B cell (primary cell): Measurements from ENCODE around the gene DPY19L1. TPM values are rescaled to one million over a fixed set of nuclear protein-coding genes. Genes with fewer than 3 reads are reported as not detected.
"Not testable (repeated sequence)": the region's sequence is repeated elsewhere in the genome, so short reads cannot be mapped to it uniquely, and the experiment has no call there.

Source experiments
- ATAC-seq: fragments of 200-7000 bp; cut with Tn5 transposase; one replicate; pipeline ENCODE4 v1.10.0; 2021; ENCODE audit warnings: low read depth, mild to moderate bottlenecking, moderate number of reproducible peaks, moderate library complexity
- CTCF ChIA-PET: fragments of 350-600 bp; sonication (Branson Sonifier 250); formaldehyde crosslinking; loops from one replicate; lab custom pipeline; 2021; ENCODE audit warnings: antibody characterized with exemption, inconsistent platforms; lab: Charles Lee
- POLR2A ChIA-PET: fragments of 350-600 bp; sonication (Branson Sonifier 250); formaldehyde crosslinking; loops from one replicate; lab custom pipeline; 2021; ENCODE audit warnings: antibody characterized with exemption; lab: Charles Lee
- DNase-seq: peaks from one replicate; pipeline ENCODE4 v3.0.0; 2013
- H2AFZ ChIP-seq: 2 replicates; pipeline ENCODE4 v1.6.1; 2012; ENCODE audit warnings: mild to moderate bottlenecking, low read depth, low read length; ENCODE audit not compliant: insufficient read depth, poor library complexity, severe bottlenecking
- H3K27ac ChIP-seq, 2 donors: 1 replicate in 1 of 2; 2 replicates in 1 of 2; pipeline ENCODE4 v1.5.1; 2012 to 2013; ENCODE audit warnings: low read length in 2 of 2, mild to moderate bottlenecking in 2 of 2, moderate library complexity in 1 of 2
- H3K27me3 ChIP-seq, 4 experiments: fragments of 200-600 bp in 1 of 4; sonication (generic) in 1 of 4; replicated peaks in 1 of 4; 1 replicate in 2 of 4; 2 replicates in 2 of 4; pipeline versions ENCODE4 v1.6.1 to v1.7.0; 2013 to 2016; ENCODE audit warnings: low read length in 3 of 4, mild to moderate bottlenecking in 2 of 4, mixed read lengths in 1 of 4, moderate library complexity in 1 of 4; ENCODE audit not compliant: insufficient read depth in 4 of 4, control insufficient read depth in 3 of 4; ENCODE audit errors: control extremely low read depth in 1 of 4
- H3K36me3 ChIP-seq, 2 experiments: replicated peaks in 1 of 2; 1 replicate in 1 of 2; 2 replicates in 1 of 2; pipeline versions ENCODE4 v1.6.1 to v1.7.1; 2013; ENCODE audit warnings: low read length in 1 of 2; ENCODE audit not compliant: insufficient read depth in 2 of 2, control insufficient read depth in 1 of 2; ENCODE audit errors: control extremely low read depth in 1 of 2, extremely low read depth in 1 of 2
- H3K4me1 ChIP-seq, 2 donors: fragments of 200-600 bp in 1 of 2; sonication (generic) in 1 of 2; 1 replicate in 1 of 2; 2 replicates in 1 of 2; pipeline versions ENCODE4 v1.5.1 to v1.6.1; 2013 to 2017; ENCODE audit warnings: low read length in 2 of 2; ENCODE audit not compliant: control insufficient read depth in 2 of 2, insufficient read depth in 2 of 2
- H3K4me2 ChIP-seq: replicated peaks from 2 replicates; pipeline ENCODE3; 2012; ENCODE audit warnings: mild to moderate bottlenecking, low read depth, low read length; ENCODE audit not compliant: poor library complexity, severe bottlenecking
- H3K4me3 ChIP-seq, 5 experiments: fragments of 200-600 bp in 1 of 5; sonication (generic) in 1 of 5; 1 replicate in 3 of 5; 2 replicates in 2 of 5; pipeline versions ENCODE4 v1.5.1 to v1.7.0; 2011 to 2016; ENCODE audit warnings: low read length in 4 of 5, mild to moderate bottlenecking in 4 of 5, low read depth in 2 of 5, control low read depth in 1 of 5, moderate library complexity in 1 of 5; ENCODE audit not compliant: insufficient read depth in 1 of 5; ENCODE audit errors: control extremely low read depth in 1 of 5, extremely low read depth in 1 of 5
- H3K79me2 ChIP-seq: fragments of 200-600 bp; sonication (generic); one replicate; pipeline ENCODE4 v1.6.0; 2016; ENCODE audit warnings: low read length; ENCODE audit not compliant: control insufficient read depth, insufficient read depth
- H3K9ac ChIP-seq: fragments of 200-600 bp; sonication (generic); 2 replicates; pipeline ENCODE4 v1.6.1; 2017; ENCODE audit warnings: mild to moderate bottlenecking, low read length, moderate library complexity
- H3K9me3 ChIP-seq, 3 donors: one replicate each; pipeline versions ENCODE4 v1.6.1 to v1.7.1; 2013; ENCODE audit warnings: low read length in 2 of 3; ENCODE audit not compliant: control insufficient read depth in 2 of 3, insufficient read depth in 1 of 3; ENCODE audit errors: control extremely low read depth in 1 of 3
- H4K20me1 ChIP-seq: 2 replicates; pipeline ENCODE4 v1.6.0; 2012; ENCODE audit warnings: mild to moderate bottlenecking, low read length; ENCODE audit not compliant: insufficient read depth, control insufficient read depth, poor library complexity, severe bottlenecking
- H3K27ac Mint-ChIP-seq: one replicate; pipeline ENCODE4 v1.8.0; 2021; ENCODE audit warnings: mixed read lengths
- H3K27me3 Mint-ChIP-seq: one replicate; pipeline ENCODE4 v1.8.0; 2021; ENCODE audit warnings: mixed read lengths
- H3K4me1 Mint-ChIP-seq: one replicate; pipeline ENCODE4 v1.8.0; 2021; ENCODE audit warnings: mixed read lengths
- H3K4me3 Mint-ChIP-seq: one replicate; pipeline ENCODE4 v1.8.0; 2021; ENCODE audit warnings: mixed read lengths
- H3K9me3 Mint-ChIP-seq: one replicate; pipeline ENCODE4 v1.8.0; 2022; ENCODE audit warnings: mixed read lengths; ENCODE audit not compliant: insufficient read depth
- CTCF ChIP-seq: fragments of 200-600 bp; IDR thresholded peaks from one replicate; pipeline ENCODE4 v1.8.0; 2022; ENCODE audit warnings: antibody characterized with exemption, mild to moderate bottlenecking
- EZH2 ChIP-seq: IDR thresholded peaks from 2 replicates; pipeline ENCODE4 v1.6.1; 2012; ENCODE audit warnings: borderline replicate concordance, low read depth, mild to moderate bottlenecking, moderate library complexity, low read length; ENCODE audit not compliant: insufficient read depth, poor library complexity, severe bottlenecking
- WGBS: methylation state at CpG from one replicate; pipeline ENCODE4 v1.1.5; 2013; ENCODE audit warnings: missing lambda C conversion rate; ENCODE audit not compliant: insufficient coverage; 5-methylcytosine and 5-hydroxymethylcytosine counted together
- intact Hi-C: fragments of 100-400 bp; cut with micrococcal nuclease; formaldehyde crosslinking; loops from one replicate; pipeline ENCODE4 v1.10.0; 2022
- polyA plus RNA-seq: library from polyadenylated mRNA; depleted of rRNA; stranded (reverse); fragments of >200 nt; gene quantifications from 2 replicates; pipeline ENCODE4 v1.2.3, GENCODE V29; 2012
- total RNA-seq, 2 donors: library from RNA; stranded (reverse); fragments of 120-200 nt in 1 of 2; gene quantifications; 1 replicate in 1 of 2; 2 replicates in 1 of 2; pipeline versions ENCODE4 v1.2.3 to v1.2.4, GENCODE V29; 2013 to 2022

The DPY19L1 gene
- total and polyA plus RNA-seq, 2 donors (not counting 1 experiment from before 2014, with no cell fraction given): 2.0 to 13.0 TPM

GRCh38 chr7:34939175-34939574 is 98.1 kb downstream of the DPY19L1 start:
- H3K4me3 Mint-ChIP-seq: no peak overlapping the region
- no peak overlapping the region for H3K4me2 ChIP-seq
- CTCF ChIA-PET: no interaction called here

GRCh38 chr7:34935735-34936165 is 101.5 kb downstream of the DPY19L1 start:
- H4K20me1 ChIP-seq, intact Hi-C loops, H3K36me3 ChIP-seq, H3K4me3 Mint-ChIP-seq, H3K4me3 ChIP-seq, H3K9me3 Mint-ChIP-seq, H3K4me1 ChIP-seq, H2AFZ ChIP-seq, ATAC-seq, H3K4me1 Mint-ChIP-seq, DNase-seq, H3K9ac ChIP-seq, H3K27me3 Mint-ChIP-seq, H3K79me2 ChIP-seq, H3K27me3 ChIP-seq, H3K4me2 ChIP-seq, H3K27ac Mint-ChIP-seq, POLR2A ChIA-PET, CTCF ChIA-PET, H3K9me3 ChIP-seq, H3K27ac ChIP-seq: not testable (repeated sequence)
- no CpG with 5 or more reads among the region's 2 CpGs for WGBS

More at GRCh38 chr7:34939175-34939574, 98.1 kb downstream of the DPY19L1 start:
- intact Hi-C loops: no loop called here
- Histone ChIP-seq H3K4me3 (no peak overlapping the region), H3K9ac (no peak overlapping the region), H3K4me1 (no peaks in the 10 kb centered on the region), H4K20me1 (no peaks in the 10 kb centered on the region), H3K9me3 (no peaks in the 10 kb centered on the region), H3K27ac (no peak overlapping the region), H3K27me3 (no peaks in the 10 kb centered on the region), H3K79me2 (no peaks in the 10 kb centered on the region), H2AFZ (no peak overlapping the region), H3K36me3 (peaks cover 2 to 4% of the 10 kb centered on the region in 2 experiments)
- WGBS: 90% methylated on average over 6 of the region's 6 CpGs
- Mint-ChIP-seq H3K9me3 (no peaks in the 10 kb centered on the region), H3K27me3 (no peaks in the 10 kb centered on the region), H3K4me1 (no peaks in the 10 kb centered on the region), H3K27ac (no peak overlapping the region)
- no peak for DNase-seq
- POLR2A ChIA-PET: no interaction called here
- TF ChIP-seq EZH2 (no peak), CTCF (no peak)
- ATAC-seq: no peak
